T-cell (primary cell): ENCODE data around the gene HDAC5. TPM values are rescaled to one million over a fixed set of nuclear protein-coding genes. Genes with fewer than 3 reads are reported as not detected.

Source experiments
- ATAC-seq, 4 experiments: fragments of 200-7000 bp in 3 of 4; fragments of 150-1000 bp in 1 of 4; cut with Tn5 transposase; replicated peaks in 1 of 4; 1 replicate in 3 of 4; 2 replicates in 1 of 4; pipeline ENCODE4 v1.10.0; 2021; ENCODE audit warnings: moderate library complexity in 3 of 4, mild to moderate bottlenecking in 2 of 4, moderate number of reproducible peaks in 1 of 4
- CTCF ChIA-PET, 2 donors: fragments of 300-600 bp; sonication (Branson Sonifier 250); formaldehyde crosslinking; loops; one replicate each; lab custom pipeline; 2022; ENCODE audit warnings: antibody characterized with exemption in 2 of 2; lab: Charles Lee
- POLR2A ChIA-PET, 2 donors: fragments of 300-600 bp; sonication (Branson Sonifier 250); formaldehyde crosslinking; loops; one replicate each; lab custom pipeline; 2022; ENCODE audit warnings: antibody characterized with exemption in 2 of 2; lab: Charles Lee
- DNase-seq, 35 experiments: peaks; one replicate each; pipeline versions ENCODE4 v3.0.0 to v3.0.0-alpha.2; 2013 to 2023
- H3K27ac ChIP-seq: one replicate; pipeline ENCODE4 v1.5.1; 2013; ENCODE audit warnings: low read length
- H3K27me3 ChIP-seq, 2 experiments: replicated peaks in 1 of 2; 1 replicate in 1 of 2; 2 replicates in 1 of 2; pipeline versions ENCODE4 v1.6.1 to v1.7.0; 2013; ENCODE audit warnings: low read length in 1 of 2, mixed read lengths in 1 of 2; ENCODE audit not compliant: control insufficient read depth in 2 of 2, insufficient read depth in 2 of 2; ENCODE audit errors: extremely low read depth in 1 of 2
- H3K36me3 ChIP-seq, 2 donors: 1 replicate in 1 of 2; 2 replicates in 1 of 2; pipeline versions ENCODE4 v1.6.1 to v1.7.0; 2013; ENCODE audit warnings: low read length in 1 of 2; ENCODE audit not compliant: control insufficient read depth in 2 of 2, insufficient read depth in 1 of 2; ENCODE audit errors: extremely low read depth in 1 of 2
- H3K4me1 ChIP-seq, 2 experiments: 1 replicate in 1 of 2; 2 replicates in 1 of 2; pipeline versions ENCODE4 v1.6.1 to v1.7.0; 2013; ENCODE audit warnings: low read length in 2 of 2, mixed read lengths in 1 of 2; ENCODE audit not compliant: insufficient read depth in 2 of 2, control insufficient read depth in 1 of 2; ENCODE audit errors: extremely low read depth in 1 of 2
- H3K4me3 ChIP-seq, 2 donors: 1 replicate in 1 of 2; 2 replicates in 1 of 2; pipeline versions ENCODE4 v1.5.1 to v1.7.0; 2013; ENCODE audit warnings: mild to moderate bottlenecking in 2 of 2, low read length in 1 of 2, moderate library complexity in 1 of 2; ENCODE audit not compliant: control insufficient read depth in 1 of 2; ENCODE audit errors: extremely low read depth in 1 of 2
- H3K9me3 ChIP-seq: 2 replicates; pipeline ENCODE4 v1.7.0; 2013
- H3K27ac Mint-ChIP-seq, 2 donors: one replicate each; pipeline ENCODE4 v1.8.0; 2020 to 2021; ENCODE audit warnings: mild to moderate bottlenecking in 2 of 2, mixed read lengths in 2 of 2
- H3K27me3 Mint-ChIP-seq, 2 donors: one replicate each; pipeline ENCODE4 v1.8.0; 2021 to 2022; ENCODE audit warnings: mixed read lengths in 2 of 2
- H3K36me3 Mint-ChIP-seq: one replicate; pipeline ENCODE4 v1.8.0; 2021; ENCODE audit warnings: mixed read lengths
- H3K4me1 Mint-ChIP-seq, 3 donors: one replicate each; pipeline ENCODE4 v1.8.0; 2020 to 2022; ENCODE audit warnings: mixed read lengths in 3 of 3, mild to moderate bottlenecking in 1 of 3
- H3K4me3 Mint-ChIP-seq, 3 donors: one replicate each; pipeline ENCODE4 v1.8.0; 2020 to 2022; ENCODE audit warnings: mild to moderate bottlenecking in 3 of 3, mixed read lengths in 3 of 3, moderate library complexity in 3 of 3
- H3K9me3 Mint-ChIP-seq, 3 donors: one replicate each; pipeline ENCODE4 v1.8.0; 2020 to 2022; ENCODE audit warnings: mixed read lengths in 3 of 3
- WGBS: methylation state at CpG from one replicate; pipeline ENCODE4 v1.1.5; 2013; ENCODE audit warnings: missing lambda C conversion rate; ENCODE audit not compliant: insufficient coverage; 5-methylcytosine and 5-hydroxymethylcytosine counted together
- total RNA-seq, 35 experiments: library from RNA in 6 of 35; stranded (reverse) in 6 of 35; fragments of 120-200 nt in 1 of 35; gene quantifications; one replicate each; pipeline versions ENCODE4 v1.2.1 to v1.2.4 and lab custom pipeline; 2013 to 2026

The HDAC5 gene
- total RNA-seq, 5 donors from 2014 or later (not counting 1 experiment from before 2014, with no cell fraction given) = 68.6 to 81.4 (median 72.8) TPM

DNA sequence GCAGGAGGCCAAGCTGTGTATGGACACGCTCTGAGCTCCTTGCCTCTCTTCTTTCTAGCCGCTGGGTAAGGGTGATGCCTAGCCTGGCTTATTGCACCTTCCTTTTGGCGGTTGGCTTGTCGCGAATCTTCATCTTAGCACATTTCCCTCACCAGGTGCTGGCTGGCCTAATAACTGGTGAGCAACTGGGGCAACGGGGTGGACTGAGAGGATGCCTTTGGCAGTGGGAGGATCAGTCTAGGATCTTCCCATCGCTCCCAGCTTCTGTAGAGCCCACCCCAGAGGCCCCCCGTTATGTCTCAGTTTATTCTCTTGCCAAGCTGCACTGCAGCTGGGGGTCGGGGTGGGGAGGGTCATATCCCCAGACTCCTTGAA lies 48.5 kb downstream of the HDAC5 start:
- H3K4me3 ChIP-seq = no peak overlapping the region
- H3K27me3 Mint-ChIP-seq = no peaks in the 10 kb centered on the region
- CTCF ChIA-PET = no interaction called here
- H3K4me1 Mint-ChIP-seq = peaks cover 21 to 29% (median 25%) of the 10 kb centered on the region in 3 donors
- peaks cover 2 to 19% of the 10 kb centered on the region in 2 experiments for H3K4me1 ChIP-seq
- peaks cover 9% of the 10 kb centered on the region for H3K36me3 Mint-ChIP-seq
- ATAC-seq (no peak), DNase-seq (no peak)
- no peaks in the 10 kb centered on the region for H3K27me3 ChIP-seq
- no peak overlapping the region for H3K27ac ChIP-seq
- no peak overlapping the region for H3K27ac Mint-ChIP-seq
- H3K36me3 ChIP-seq = peaks cover 19 to 28% of the 10 kb centered on the region in 2 donors
- H3K4me3 Mint-ChIP-seq = no peak overlapping the region
- H3K9me3 Mint-ChIP-seq = no peaks in the 10 kb centered on the region
- 100% methylated on average over 3 of the region's 9 CpGs for WGBS
- H3K9me3 ChIP-seq = no peaks in the 10 kb centered on the region
- POLR2A ChIA-PET = no interaction called here

DNA sequence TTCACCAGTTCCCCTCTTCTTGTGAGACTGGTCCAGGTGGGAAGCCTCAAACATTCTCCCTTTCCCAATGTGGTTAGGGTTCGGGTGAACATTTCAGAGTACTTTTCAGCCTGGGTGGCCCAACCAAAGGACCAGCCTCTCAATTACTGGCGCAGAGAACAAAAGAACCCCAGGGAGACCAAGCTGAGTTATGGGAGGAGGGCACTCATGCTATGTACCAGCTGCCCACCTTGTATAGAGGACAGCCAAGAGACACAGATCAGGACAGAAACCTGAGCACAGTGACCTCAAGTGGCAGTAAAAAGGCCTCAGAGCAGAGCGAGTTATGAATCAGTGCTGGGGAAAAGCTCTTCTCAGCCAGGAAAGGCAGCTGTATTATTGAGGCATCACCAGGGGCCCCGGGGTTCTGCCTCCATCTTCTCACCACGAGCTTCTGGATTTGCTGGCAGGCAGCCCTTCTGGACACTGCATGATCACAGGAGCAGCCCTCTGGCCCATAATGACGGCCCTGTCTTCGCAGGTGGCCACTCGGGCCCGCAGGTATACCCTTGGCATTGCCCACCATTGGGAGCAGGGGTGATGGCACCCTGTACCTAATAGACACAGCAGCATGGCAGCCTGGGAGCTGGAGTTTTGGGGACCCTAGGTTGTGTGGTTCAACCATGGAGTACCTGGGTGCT lies 49.1 kb downstream of the HDAC5 start:
- Mint-ChIP-seq H3K4me3 (peak overlapping the region in 1 of 3 donors; percentile 53), H3K27ac (peak overlapping the region in 1 of 2 donors; percentile 28), H3K27me3 (no peaks in the 10 kb centered on the region), H3K36me3 (peaks cover 9% of the 10 kb centered on the region), H3K9me3 (no peaks in the 10 kb centered on the region), H3K4me1 (peaks cover 21 to 32% (median 27%) of the 10 kb centered on the region in 3 donors)
- no peaks in the 10 kb centered on the region for H3K9me3 ChIP-seq
- 97% methylated on average over 6 of the region's 9 CpGs for WGBS
- no peak for DNase-seq
- H3K4me3 ChIP-seq = no peak overlapping the region
- CTCF ChIA-PET = no interaction called here
- H3K27ac ChIP-seq = no peak overlapping the region
- H3K36me3 ChIP-seq = peaks cover 19 to 26% of the 10 kb centered on the region in 2 donors
- peaks cover 2 to 20% of the 10 kb centered on the region in 2 experiments for H3K4me1 ChIP-seq
- no peaks in the 10 kb centered on the region for H3K27me3 ChIP-seq
- POLR2A ChIA-PET = no interaction called here
- no peak for ATAC-seq

- H3K27ac Mint-ChIP-seq = peak overlapping the region; percentile 63 to 94
- no peaks in the 10 kb centered on the region for H3K9me3 Mint-ChIP-seq
- peaks cover 35 to 43% (median 37%) of the 10 kb centered on the region in 3 donors for H3K4me1 Mint-ChIP-seq
- H3K36me3 ChIP-seq = peaks cover 5 to 9% of the 10 kb centered on the region in 2 donors
- H3K27me3 Mint-ChIP-seq = no peaks in the 10 kb centered on the region
- no peak overlapping the region for H3K4me3 ChIP-seq
- ATAC-seq (no peak), DNase-seq (no peak)
- peak overlapping the region; percentile 78 for H3K27ac ChIP-seq
- peaks cover 5 to 26% of the 10 kb centered on the region in 2 experiments for H3K4me1 ChIP-seq
- H3K36me3 Mint-ChIP-seq = peaks cover 9% of the 10 kb centered on the region
- WGBS = 78% methylated on average over 2 of the region's 2 CpGs
- POLR2A ChIA-PET = no interaction called here
- CTCF ChIA-PET = no interaction called here
- H3K4me3 Mint-ChIP-seq = peak overlapping the region; percentile 80 to 96 (median 93)
- no peaks in the 10 kb centered on the region for H3K9me3 ChIP-seq
- H3K27me3 ChIP-seq = no peaks in the 10 kb centered on the region
Observed at GRCh38 chr17:44071772-44072171, 51.7 kb downstream of the HDAC5 start.

DNA sequence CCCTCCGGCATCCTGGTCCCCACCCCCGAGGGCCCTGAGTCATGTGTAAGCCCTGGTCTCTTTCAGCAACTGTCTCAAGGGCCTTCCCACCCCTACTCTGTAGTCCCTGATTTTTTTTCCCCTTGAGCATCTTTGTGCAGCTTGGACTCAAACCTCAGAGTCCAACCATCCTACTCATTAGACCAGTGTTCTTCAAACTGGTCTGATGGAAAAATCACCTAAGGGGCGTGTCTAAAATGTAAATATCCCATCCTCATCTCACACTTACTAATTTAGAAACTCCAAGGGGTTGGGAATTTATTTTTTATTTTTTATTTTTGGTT lies 52.3 kb downstream of the HDAC5 start:
- H3K4me3 ChIP-seq = peak overlapping the region; percentile 66 to 74
- CTCF ChIA-PET = no interaction called here
- peak overlapping the region; percentile 78 for H3K27ac ChIP-seq
- peak overlapping the region; percentile 93 to 97 (median 96) for H3K4me3 Mint-ChIP-seq
- ATAC-seq = peak in 2 of 4 experiments; percentile 16 to 54
- peaks cover 7 to 27% of the 10 kb centered on the region in 2 experiments for H3K4me1 ChIP-seq
- no peaks in the 10 kb centered on the region for H3K27me3 Mint-ChIP-seq
- H3K36me3 ChIP-seq = peaks cover 5 to 9% of the 10 kb centered on the region in 2 donors
- POLR2A ChIA-PET = no interaction called here
- peaks cover 6% of the 10 kb centered on the region for H3K36me3 Mint-ChIP-seq
- no peaks in the 10 kb centered on the region for H3K9me3 ChIP-seq
- H3K27me3 ChIP-seq = no peaks in the 10 kb centered on the region
- no peaks in the 10 kb centered on the region for H3K9me3 Mint-ChIP-seq
- H3K4me1 Mint-ChIP-seq = peaks cover 38 to 47% (median 41%) of the 10 kb centered on the region in 3 donors
- 17% methylated on average over 1 of the region's 3 CpGs for WGBS
- peak overlapping the region; percentile 91 to 94 for H3K27ac Mint-ChIP-seq
- DNase-seq = peak in 4 of 35 experiments; percentile 19 to 31 (median 26)

DNA sequence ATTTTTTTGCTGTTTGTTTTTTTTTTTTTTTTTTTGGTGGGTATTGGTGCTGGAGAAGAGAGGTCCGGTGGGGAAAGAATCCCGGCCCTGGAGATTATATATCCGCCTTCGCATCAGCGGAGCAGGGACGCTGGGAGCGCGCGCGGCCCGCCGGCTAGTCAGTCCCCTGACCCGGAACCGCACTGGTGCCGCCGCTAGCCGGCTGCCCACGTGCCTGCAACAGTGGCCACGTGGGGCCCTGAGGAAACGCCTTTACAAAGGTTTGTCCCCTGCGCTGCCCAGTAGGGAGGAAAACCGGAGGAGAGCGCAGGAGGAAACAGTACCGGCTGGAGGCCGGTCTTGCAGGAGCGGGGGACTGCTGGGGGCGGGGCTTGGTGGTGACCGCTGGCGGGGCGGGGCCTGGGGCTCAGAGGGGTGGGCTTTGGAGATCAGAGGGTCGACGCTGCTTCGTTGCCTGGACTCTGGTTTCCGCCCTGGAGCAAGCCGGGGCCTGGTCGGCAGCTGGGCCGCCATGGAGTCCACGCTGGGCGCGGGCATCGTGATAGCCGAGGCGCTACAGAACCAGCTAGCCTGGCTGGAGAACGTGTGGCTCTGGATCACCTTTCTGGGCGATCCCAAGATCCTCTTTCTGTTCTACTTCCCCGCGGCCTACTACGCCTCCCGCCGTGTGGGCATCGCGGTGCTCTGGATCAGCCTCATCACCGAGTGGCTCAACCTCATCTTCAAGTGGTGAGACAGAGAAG lies 52.8 kb downstream of the HDAC5 start, which contains the start of gene G6PC3:
TSS of gene G6PC3 (plus strand) at position 281 of the 743 bp plus-strand sequence. CDS start at position 512, 231 bp downstream.
- POLR2A ChIA-PET = no interaction called here
- CTCF ChIA-PET = interaction anchor here in 1 of 2 donors (0.6 kb wide), 1 partner anchor 851 kb away, joined by 3 read pairs; no protein-coding TSS in a partner anchor
- Histone ChIP-seq H3K4me1 (peaks cover 10 to 31% of the 10 kb centered on the region in 2 experiments), H3K36me3 (peaks cover 3 to 7% of the 10 kb centered on the region in 2 donors), H3K4me3 (peak within 1 kb of the TSS; percentile 66 to 74), H3K27me3 (no peaks in the 10 kb centered on the region), H3K9me3 (no peaks in the 10 kb centered on the region), H3K27ac (peak within 1 kb of the TSS; percentile 78)
- peak; percentile 54 to 64 (median 58) for ATAC-seq
- DNase-seq = peak in 34 of 35 experiments; percentile 17 to 79 (median 46)
- H3K36me3 Mint-ChIP-seq = peaks cover 3% of the 10 kb centered on the region
- H3K4me3 Mint-ChIP-seq = peak within 1 kb of the TSS; percentile 93 to 97 (median 96)
- H3K27me3 Mint-ChIP-seq = no peaks in the 10 kb centered on the region
- H3K27ac Mint-ChIP-seq = peak within 1 kb of the TSS; percentile 91 to 94
- WGBS = under 1% methylated on average over 47 of the region's 53 CpGs
- no peaks in the 10 kb centered on the region for H3K9me3 Mint-ChIP-seq
- H3K4me1 Mint-ChIP-seq = peaks cover 41 to 52% (median 43%) of the 10 kb centered on the region in 3 donors

- Mint-ChIP-seq H3K4me1 (peaks cover 45 to 57% (median 47%) of the 10 kb centered on the region in 3 donors), H3K4me3 (peak overlapping the region; percentile 93 to 97 (median 96)), H3K27me3 (no peaks in the 10 kb centered on the region), H3K36me3 (no peaks in the 10 kb centered on the region), H3K27ac (peak overlapping the region; percentile 91 to 94), H3K9me3 (no peaks in the 10 kb centered on the region)
- ChIA-PET CTCF (interaction anchor here in 1 of 2 donors (1.3 kb wide), 1 partner anchor 29 kb away, joined by 4 read pairs; no protein-coding TSS in a partner anchor), POLR2A (no interaction called here)
- ATAC-seq (no peak), DNase-seq (no peak)
- Histone ChIP-seq H3K9me3 (no peaks in the 10 kb centered on the region), H3K4me3 (peak overlapping the region; percentile 66 to 74), H3K27ac (peak overlapping the region; percentile 78), H3K36me3 (peaks cover 3% of the 10 kb centered on the region in 2 donors), H3K4me1 (peaks cover 14 to 37% of the 10 kb centered on the region in 2 experiments), H3K27me3 (no peaks in the 10 kb centered on the region)
- no CpG with 5 or more reads among the region's 7 CpGs for WGBS
Observed at GRCh38 chr17:44069974-44070454, 53.4 kb downstream of the HDAC5 start.
